Measurements from ENCODE around the gene SLC40A1. TPM values are rescaled to one million over a fixed set of nuclear protein-coding genes. Genes with fewer than 3 reads are reported as not detected.

The SLC40A1 gene
- total RNA-seq, 1 donor from 2014 or later = 133 TPM

GRCh38 chr2:189514104-189514503, 66.5 kb downstream of the SLC40A1 start:
- DNase-seq (ENCODE audit: low spot score) = no peak

- DNase-seq (ENCODE audit: low spot score) = peak; percentile 76
Observed at GRCh38 chr2:189512879-189513278, 67.7 kb downstream of the SLC40A1 start.

GRCh38 chr2:189511960-189512319, 68.6 kb downstream of the SLC40A1 start:
- no peak for DNase-seq (ENCODE audit: low spot score)

- DNase-seq (ENCODE audit: low spot score) = no peak
Observed at GRCh38 chr2:189511210-189511959, 69.2 kb downstream of the SLC40A1 start.

Other genes with a start within 250 kb of the SLC40A1 start
- 34.4 TPM for gene WDR75, start 139.3 kb downstream of the SLC40A1 start, total RNA-seq (ENCODE audit: insufficient read depth, low replicate concordance)
- 81.4 TPM for gene ASNSD1, start 80.7 kb upstream of the SLC40A1 start, total RNA-seq (ENCODE audit: insufficient read depth, low replicate concordance)
- gene ANKAR, start 93.9 kb upstream of the SLC40A1 start, total RNA-seq (ENCODE audit: insufficient read depth, low replicate concordance) = 30.6 TPM
- gene OSGEPL1, start 182.0 kb upstream of the SLC40A1 start, total RNA-seq (ENCODE audit: insufficient read depth, low replicate concordance) = 20.5 TPM
- gene ORMDL1, start 203.6 kb upstream of the SLC40A1 start, total RNA-seq (ENCODE audit: insufficient read depth, low replicate concordance) = 69.8 TPM
- gene PMS1, start 203.7 kb upstream of the SLC40A1 start, total RNA-seq (ENCODE audit: insufficient read depth, low replicate concordance) = 33.9 TPM